HG03565 (cell line): ENCODE results near the gene MRPL46.

Experiments used
- ATAC-seq: cut with Tn5 transposase; IDR thresholded peaks from one replicate; pipeline ENCODE4 v1.9.1; 2021; ENCODE audit warnings: mild to moderate bottlenecking, moderate library complexity; ENCODE audit not compliant: unreplicated experiment

MRPL46 gene

GRCh38 chr15:88467073-88467934 lies at the start of gene MRPL46, which contains the start of gene MRPS11:
Gene MRPL46 (minus strand): TSS chr15:88467388. CDS start chr15:88467377, 11 bp downstream.
Gene MRPS11 (plus strand): TSS chr15:88467708. CDS start chr15:88467718, 10 bp downstream.
- peak; percentile 84 for ATAC-seq

GRCh38 chr15:88513195-88513594 lies 46.0 kb upstream of the MRPL46 start:
- no peak for ATAC-seq

GRCh38 chr15:88512601-88513000 lies 45.4 kb upstream of the MRPL46 start:
- ATAC-seq = no peak

GRCh38 chr15:88512078-88512477 lies 44.9 kb upstream of the MRPL46 start:
- no peak for ATAC-seq

- ATAC-seq = no peak
Observed at GRCh38 chr15:88511161-88511560, 44.0 kb upstream of the MRPL46 start.

GRCh38 chr15:88509964-88510363 lies 42.8 kb upstream of the MRPL46 start:
- ATAC-seq = no peak

- peak; percentile 50 for ATAC-seq
Observed at GRCh38 chr15:88509321-88509720, 42.1 kb upstream of the MRPL46 start.

GRCh38 chr15:88506628-88507027 lies 39.4 kb upstream of the MRPL46 start:
- ATAC-seq = no peak

GRCh38 chr15:88505721-88506120 lies 38.5 kb upstream of the MRPL46 start:
- ATAC-seq = no peak

GRCh38 chr15:88504445-88504844 lies 37.3 kb upstream of the MRPL46 start:
- ATAC-seq = no peak

GRCh38 chr15:88498996-88499395 lies 31.8 kb upstream of the MRPL46 start:
- no peak for ATAC-seq

GRCh38 chr15:88497109-88497765 lies 30.0 kb upstream of the MRPL46 start:
- no peak for ATAC-seq

- ATAC-seq = no peak
Observed at GRCh38 chr15:88493844-88494243, 26.7 kb upstream of the MRPL46 start.

- no peak for ATAC-seq
Observed at GRCh38 chr15:88491158-88491557, 24.0 kb upstream of the MRPL46 start.

- ATAC-seq = no peak
Observed at GRCh38 chr15:88490036-88490435, 22.8 kb upstream of the MRPL46 start.

- ATAC-seq = no peak
Observed at GRCh38 chr15:88489321-88489720, 22.1 kb upstream of the MRPL46 start.

GRCh38 chr15:88487796-88488523 lies 20.8 kb upstream of the MRPL46 start:
- ATAC-seq = no peak

- no peak for ATAC-seq
Observed at GRCh38 chr15:88487178-88487795, 20.1 kb upstream of the MRPL46 start.

- ATAC-seq = no peak
Observed at GRCh38 chr15:88484682-88485331, 17.6 kb upstream of the MRPL46 start.

- no peak for ATAC-seq
Observed at GRCh38 chr15:88482263-88482662, 15.1 kb upstream of the MRPL46 start.
